IPS-18a (cell line): ENCODE data around the gene CMTM6.
"Not testable (repeated sequence)": the region's sequence is repeated elsewhere in the genome, so short reads cannot be mapped to it uniquely, and the experiment has no call there.

Experiments
- H3K27ac ChIP-seq: one replicate; pipeline ENCODE4 v1.5.1; 2013; ENCODE audit warnings: low read length
- H3K27me3 ChIP-seq: one replicate; pipeline ENCODE4 v1.6.1; 2013; ENCODE audit warnings: mild to moderate bottlenecking, low read length; ENCODE audit not compliant: control insufficient read depth, insufficient read depth
- H3K36me3 ChIP-seq: one replicate; pipeline ENCODE4 v1.6.1; 2013; ENCODE audit warnings: low read depth, low read length; ENCODE audit not compliant: control insufficient read depth
- H3K4me1 ChIP-seq: one replicate; pipeline ENCODE4 v1.6.1; 2013; ENCODE audit warnings: low read depth, low read length; ENCODE audit not compliant: control insufficient read depth
- H3K4me3 ChIP-seq: one replicate; pipeline ENCODE4 v1.5.1; 2013; ENCODE audit warnings: low read length
- H3K9ac ChIP-seq: one replicate; pipeline ENCODE4 v1.6.1; 2013; ENCODE audit warnings: mild to moderate bottlenecking, low read length, moderate library complexity
- H3K9me3 ChIP-seq: one replicate; pipeline ENCODE4 v1.6.1; 2013; ENCODE audit warnings: low read depth, low read length; ENCODE audit not compliant: control insufficient read depth

CMTM6 gene

GRCh38 chr3:32452009-32452408, 50.6 kb downstream of the CMTM6 start:
- Histone ChIP-seq H3K4me3 (no peak overlapping the region), H3K36me3 (no peaks in the 10 kb centered on the region), H3K9ac (no peak overlapping the region), H3K9me3 (no peaks in the 10 kb centered on the region), H3K4me1 (peaks cover 16% of the 10 kb centered on the region), H3K27ac (no peak overlapping the region), H3K27me3 (no peaks in the 10 kb centered on the region)

- H3K4me3 ChIP-seq, result no peak overlapping the region
- peaks cover 16% of the 10 kb centered on the region for H3K4me1 ChIP-seq
- no peaks in the 10 kb centered on the region for H3K9me3 ChIP-seq
- H3K9ac ChIP-seq, result no peak overlapping the region
- no peaks in the 10 kb centered on the region for H3K27me3 ChIP-seq
- H3K27ac ChIP-seq, result no peak overlapping the region
- H3K36me3 ChIP-seq, result no peaks in the 10 kb centered on the region
These were observed 51.5 kb downstream of the CMTM6 start for GRCh38 chr3:32450992-32451659.

GRCh38 chr3:32450426-32450825, 52.2 kb downstream of the CMTM6 start:
- Histone ChIP-seq H3K4me3 (no peak overlapping the region), H3K27me3 (no peaks in the 10 kb centered on the region), H3K9ac (no peak overlapping the region), H3K9me3 (no peaks in the 10 kb centered on the region), H3K4me1 (peaks cover 16% of the 10 kb centered on the region), H3K36me3 (no peaks in the 10 kb centered on the region), H3K27ac (no peak overlapping the region)

GRCh38 chr3:32449691-32450090, 53.0 kb downstream of the CMTM6 start:
- Histone ChIP-seq H3K27ac (no peak overlapping the region), H3K36me3 (no peaks in the 10 kb centered on the region), H3K9ac (no peak overlapping the region), H3K9me3 (no peaks in the 10 kb centered on the region), H3K4me3 (no peak overlapping the region), H3K4me1 (peaks cover 12% of the 10 kb centered on the region), H3K27me3 (no peaks in the 10 kb centered on the region)

- Histone ChIP-seq H3K9ac (no peak overlapping the region), H3K36me3 (no peaks in the 10 kb centered on the region), H3K4me3 (no peak overlapping the region), H3K27ac (no peak overlapping the region), H3K9me3 (no peaks in the 10 kb centered on the region), H3K27me3 (no peaks in the 10 kb centered on the region), H3K4me1 (peaks cover 12% of the 10 kb centered on the region)
These were observed 53.8 kb downstream of the CMTM6 start for GRCh38 chr3:32448686-32449474.

GRCh38 chr3:32447865-32448400, 54.7 kb downstream of the CMTM6 start:
- H3K9me3 ChIP-seq, result no peaks in the 10 kb centered on the region
- H3K4me3 ChIP-seq, result no peak overlapping the region
- H3K36me3 ChIP-seq, result no peaks in the 10 kb centered on the region
- peaks cover 12% of the 10 kb centered on the region for H3K4me1 ChIP-seq
- H3K27me3 ChIP-seq, result no peaks in the 10 kb centered on the region
- no peak overlapping the region for H3K27ac ChIP-seq
- H3K9ac ChIP-seq, result no peak overlapping the region

- Histone ChIP-seq H3K27me3 (no peaks in the 10 kb centered on the region), H3K36me3 (no peaks in the 10 kb centered on the region), H3K4me1 (peaks cover 8% of the 10 kb centered on the region), H3K27ac (no peak overlapping the region), H3K9ac (no peak overlapping the region), H3K9me3 (no peaks in the 10 kb centered on the region), H3K4me3 (no peak overlapping the region)
These were observed 59.2 kb downstream of the CMTM6 start for GRCh38 chr3:32443478-32443877.

GRCh38 chr3:32442766-32443165, 59.9 kb downstream of the CMTM6 start:
- Histone ChIP-seq H3K4me1 (peaks cover 3% of the 10 kb centered on the region), H3K9me3 (no peaks in the 10 kb centered on the region), H3K27me3 (no peaks in the 10 kb centered on the region), H3K4me3 (no peak overlapping the region), H3K36me3 (no peaks in the 10 kb centered on the region), H3K27ac (no peak overlapping the region), H3K9ac (no peak overlapping the region)

GRCh38 chr3:32440611-32441350, 61.9 kb downstream of the CMTM6 start:
- Histone ChIP-seq H3K4me1 (no peaks in the 10 kb centered on the region), H3K4me3 (no peak overlapping the region), H3K9me3 (no peaks in the 10 kb centered on the region), H3K27me3 (no peaks in the 10 kb centered on the region), H3K36me3 (no peaks in the 10 kb centered on the region), H3K9ac (no peak overlapping the region), H3K27ac (no peak overlapping the region)

- not testable (repeated sequence) for H3K36me3 ChIP-seq, H3K27me3 ChIP-seq, H3K4me3 ChIP-seq, H3K27ac ChIP-seq, H3K4me1 ChIP-seq, H3K9me3 ChIP-seq, H3K9ac ChIP-seq
These were observed 63.2 kb downstream of the CMTM6 start for GRCh38 chr3:32439421-32439820.

- Histone ChIP-seq H3K4me1 (no peaks in the 10 kb centered on the region), H3K27ac (no peak overlapping the region)
These were observed 63.9 kb downstream of the CMTM6 start for GRCh38 chr3:32438596-32439344.

More at GRCh38 chr3:32438596-32439344, 63.9 kb downstream of the CMTM6 start:
- H3K36me3 ChIP-seq, result no peaks in the 10 kb centered on the region
- H3K4me3 ChIP-seq, result no peak overlapping the region
- no peaks in the 10 kb centered on the region for H3K27me3 ChIP-seq
- H3K9me3 ChIP-seq, result no peaks in the 10 kb centered on the region
- H3K9ac ChIP-seq, result no peak overlapping the region
